ENCODE results near the gene KLF5.

KLF5 gene

GRCh38 chr13:73069206-73069805 is 10.5 kb downstream of the KLF5 start:
- H3K27ac Mint-ChIP-seq: no peak overlapping the region
- no peak overlapping the region for H3K4me3 Mint-ChIP-seq
- peaks cover 4% of the 10 kb centered on the region for H3K4me1 Mint-ChIP-seq (ENCODE audit: low read depth)
- no peaks in the 10 kb centered on the region for H3K27me3 Mint-ChIP-seq
- no peak for DNase-seq
- H3K36me3 Mint-ChIP-seq (ENCODE audit: low read depth): no peaks in the 10 kb centered on the region
- no peaks in the 10 kb centered on the region for H3K9me3 Mint-ChIP-seq

- Mint-ChIP-seq H3K9me3 (no peaks in the 10 kb centered on the region), H3K27me3 (no peaks in the 10 kb centered on the region), H3K4me1 (ENCODE audit: low read depth) (peaks cover 4% of the 10 kb centered on the region), H3K27ac (no peak overlapping the region), H3K4me3 (no peak overlapping the region), H3K36me3 (ENCODE audit: low read depth) (no peaks in the 10 kb centered on the region)
- no peak for DNase-seq
Observed at GRCh38 chr13:73070451-73071098, 11.8 kb downstream of the KLF5 start.

DNA sequence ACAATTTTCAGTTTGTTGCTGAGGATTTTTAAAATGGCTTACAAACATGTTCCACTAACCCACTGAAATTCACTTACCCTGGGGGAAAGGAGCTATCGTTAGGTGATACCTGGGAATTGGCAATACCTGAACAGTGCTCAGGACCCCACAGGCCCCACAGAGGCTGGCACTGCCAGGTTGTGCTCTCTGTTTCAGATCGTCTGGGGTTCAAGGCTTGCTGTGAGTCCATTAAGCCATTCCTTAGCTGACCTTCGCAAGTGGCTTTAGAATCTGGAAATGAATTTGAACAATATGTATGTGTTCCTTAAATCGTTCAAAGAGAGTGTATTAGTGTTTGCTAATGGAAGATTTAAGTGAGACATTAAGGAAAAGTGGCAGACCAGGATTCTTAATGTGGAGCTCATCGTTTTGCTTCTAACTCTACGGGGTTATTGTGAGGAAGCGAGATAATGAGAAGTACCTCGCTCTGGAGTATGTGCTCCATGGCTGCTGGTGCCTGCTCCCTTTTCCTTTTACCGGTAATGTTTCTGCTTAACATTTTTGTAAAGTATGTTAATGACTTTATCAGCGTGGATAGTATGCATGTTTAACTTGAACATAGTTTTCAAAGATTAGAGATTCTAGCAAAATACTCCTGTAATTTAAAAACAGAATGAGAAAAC is 13.6 kb downstream of the KLF5 start:
- Mint-ChIP-seq H3K27ac (no peak overlapping the region), H3K4me3 (no peak overlapping the region), H3K27me3 (no peaks in the 10 kb centered on the region), H3K4me1 (ENCODE audit: low read depth) (peaks cover 4% of the 10 kb centered on the region), H3K9me3 (no peaks in the 10 kb centered on the region), H3K36me3 (ENCODE audit: low read depth) (peaks cover 2% of the 10 kb centered on the region)
- no peak for DNase-seq

DNA sequence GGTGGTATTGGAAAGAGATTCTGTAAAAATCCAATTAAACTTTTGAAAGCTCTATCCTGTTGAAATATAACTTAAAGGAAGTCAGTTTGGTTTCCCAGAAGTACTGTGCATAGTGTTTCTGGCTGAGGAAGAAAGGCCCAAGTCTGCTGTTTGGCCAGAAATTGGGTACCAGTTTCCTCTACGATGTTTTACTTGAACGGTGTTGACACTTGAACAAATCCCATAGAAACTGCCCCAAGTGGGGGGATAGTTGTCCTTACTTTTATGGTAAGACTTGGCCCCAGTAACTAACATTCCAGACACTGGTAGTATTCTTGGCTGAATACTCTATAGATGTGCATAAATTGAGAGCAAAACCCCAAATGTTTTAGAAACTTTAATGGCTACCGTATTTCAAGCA is 14.2 kb downstream of the KLF5 start:
- H3K27ac Mint-ChIP-seq: no peak overlapping the region
- no peak for DNase-seq
- no peaks in the 10 kb centered on the region for H3K27me3 Mint-ChIP-seq
- H3K36me3 Mint-ChIP-seq (ENCODE audit: low read depth): peaks cover 2% of the 10 kb centered on the region
- H3K4me1 Mint-ChIP-seq (ENCODE audit: low read depth): peaks cover 4% of the 10 kb centered on the region
- no peaks in the 10 kb centered on the region for H3K9me3 Mint-ChIP-seq
- no peak overlapping the region for H3K4me3 Mint-ChIP-seq

GRCh38 chr13:73074014-73074413 is 15.2 kb downstream of the KLF5 start:
- DNase-seq: no peak
- Mint-ChIP-seq H3K27ac (no peak overlapping the region), H3K27me3 (no peaks in the 10 kb centered on the region), H3K9me3 (no peaks in the 10 kb centered on the region), H3K4me1 (ENCODE audit: low read depth) (peaks cover 4% of the 10 kb centered on the region), H3K4me3 (no peak overlapping the region), H3K36me3 (ENCODE audit: low read depth) (peaks cover 2% of the 10 kb centered on the region)

DNA sequence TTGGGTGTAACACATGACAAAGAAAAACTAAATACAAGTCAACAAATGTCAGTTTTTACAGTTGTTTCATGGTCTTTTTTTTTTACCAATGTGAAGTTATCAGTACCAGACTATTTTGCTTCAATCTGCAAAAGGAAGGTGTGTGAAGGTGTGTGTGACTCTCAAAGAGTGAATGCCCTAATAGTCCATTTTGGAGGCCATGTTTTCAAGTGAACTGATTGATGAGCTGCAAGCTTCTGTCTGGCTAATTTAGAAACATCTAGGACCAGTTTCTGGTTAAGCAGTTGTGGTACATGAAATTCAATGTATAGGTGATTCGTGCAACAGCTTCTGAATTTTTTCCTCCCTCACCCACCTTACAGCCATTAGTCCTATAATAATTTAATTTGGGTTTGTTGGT is 16.1 kb downstream of the KLF5 start:
- peaks cover 2% of the 10 kb centered on the region for H3K36me3 Mint-ChIP-seq (ENCODE audit: low read depth)
- no peaks in the 10 kb centered on the region for H3K27me3 Mint-ChIP-seq
- DNase-seq: no peak

DNA sequence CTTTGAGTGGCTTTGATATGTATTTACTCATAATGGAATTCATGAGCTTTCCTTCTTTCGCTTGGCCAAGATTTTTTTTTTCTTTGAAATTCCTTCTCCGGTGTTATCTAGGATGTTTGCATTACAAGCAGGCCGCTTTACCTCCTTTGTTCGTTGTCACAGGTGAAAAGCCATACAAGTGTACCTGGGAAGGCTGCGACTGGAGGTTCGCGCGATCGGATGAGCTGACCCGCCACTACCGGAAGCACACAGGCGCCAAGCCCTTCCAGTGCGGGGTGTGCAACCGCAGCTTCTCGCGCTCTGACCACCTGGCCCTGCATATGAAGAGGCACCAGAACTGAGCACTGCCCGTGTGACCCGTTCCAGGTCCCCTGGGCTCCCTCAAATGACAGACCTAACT is 16.7 kb downstream of the KLF5 start:
- Mint-ChIP-seq H3K4me1 (ENCODE audit: low read depth) (peaks cover 4% of the 10 kb centered on the region), H3K27ac (no peak overlapping the region), H3K4me3 (no peak overlapping the region), H3K36me3 (ENCODE audit: low read depth) (peaks cover 2% of the 10 kb centered on the region), H3K9me3 (no peaks in the 10 kb centered on the region), H3K27me3 (no peaks in the 10 kb centered on the region)
- no peak for DNase-seq

More for the DNA sequence above, 16.1 kb downstream of the KLF5 start:
- Mint-ChIP-seq H3K9me3 (no peaks in the 10 kb centered on the region), H3K27ac (no peak overlapping the region), H3K4me1 (ENCODE audit: low read depth) (peaks cover 4% of the 10 kb centered on the region), H3K4me3 (no peak overlapping the region)

GRCh38 chr13:73075954-73076353 is 17.1 kb downstream of the KLF5 start:
- Mint-ChIP-seq H3K9me3 (no peaks in the 10 kb centered on the region), H3K27ac (no peak overlapping the region), H3K27me3 (no peaks in the 10 kb centered on the region), H3K4me1 (ENCODE audit: low read depth) (peaks cover 4% of the 10 kb centered on the region), H3K4me3 (no peak overlapping the region), H3K36me3 (ENCODE audit: low read depth) (peaks cover 2% of the 10 kb centered on the region)
- DNase-seq: no peak

DNA sequence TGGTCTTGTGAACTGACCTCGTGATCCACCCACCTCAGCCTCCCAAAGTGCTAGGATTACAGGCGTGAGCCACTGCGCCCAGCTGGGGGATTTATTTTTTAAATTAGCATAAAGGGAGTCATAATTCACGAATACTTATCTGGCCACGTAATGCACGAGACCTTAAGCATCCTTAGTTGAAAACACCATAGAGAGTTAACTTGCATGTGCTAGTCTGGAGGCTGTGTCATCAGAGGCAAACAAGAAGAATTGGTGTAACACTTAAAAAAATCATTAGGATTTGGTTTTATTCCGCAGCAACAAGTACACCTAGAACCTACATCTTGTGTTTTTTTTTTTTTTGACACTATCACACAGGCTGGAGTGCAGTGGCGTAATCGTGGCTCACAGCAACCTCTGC is 19.1 kb downstream of the KLF5 start:
- H3K36me3 Mint-ChIP-seq (ENCODE audit: low read depth): peaks cover 2% of the 10 kb centered on the region
- no peaks in the 10 kb centered on the region for H3K9me3 Mint-ChIP-seq
- no peak overlapping the region for H3K27ac Mint-ChIP-seq
- H3K4me1 Mint-ChIP-seq (ENCODE audit: low read depth): peaks cover 4% of the 10 kb centered on the region
- no peak for DNase-seq
- no peaks in the 10 kb centered on the region for H3K27me3 Mint-ChIP-seq
- H3K4me3 Mint-ChIP-seq: no peak overlapping the region

- no peak for DNase-seq
- Mint-ChIP-seq H3K9me3 (no peaks in the 10 kb centered on the region), H3K4me1 (ENCODE audit: low read depth) (no peaks in the 10 kb centered on the region), H3K27me3 (no peaks in the 10 kb centered on the region), H3K27ac (no peak overlapping the region), H3K36me3 (ENCODE audit: low read depth) (peaks cover 2% of the 10 kb centered on the region), H3K4me3 (no peak overlapping the region)
Observed at GRCh38 chr13:73079359-73079758, 20.6 kb downstream of the KLF5 start.

GRCh38 chr13:73081256-73081915 is 22.6 kb downstream of the KLF5 start:
- Mint-ChIP-seq H3K9me3 (no peaks in the 10 kb centered on the region), H3K4me3 (no peak overlapping the region), H3K36me3 (ENCODE audit: low read depth) (peaks cover under 1% of the 10 kb centered on the region), H3K27me3 (no peaks in the 10 kb centered on the region), H3K27ac (no peak overlapping the region), H3K4me1 (ENCODE audit: low read depth) (no peaks in the 10 kb centered on the region)
- no peak for DNase-seq

DNA sequence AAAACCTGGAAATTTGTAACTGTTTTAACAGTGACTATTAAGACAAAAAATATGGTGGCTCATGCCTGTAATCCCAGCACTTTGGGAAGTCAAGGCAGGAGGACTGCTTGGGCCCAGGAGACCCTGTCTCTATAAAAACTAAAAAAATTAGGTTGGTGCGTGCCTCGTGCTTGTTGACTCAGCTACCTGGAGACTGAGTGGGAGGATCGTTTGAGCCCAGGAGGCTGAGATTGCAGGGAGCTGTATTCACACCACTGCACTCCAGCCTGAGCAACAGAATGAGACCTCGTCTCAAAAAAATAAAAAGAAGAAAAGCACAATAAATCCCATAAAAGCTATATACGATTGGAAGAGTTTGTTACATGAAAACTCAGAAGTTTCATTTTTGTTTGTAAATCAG is 23.7 kb downstream of the KLF5 start:
- DNase-seq: no peak
- H3K9me3 Mint-ChIP-seq: peaks cover under 1% of the 10 kb centered on the region
- H3K36me3 Mint-ChIP-seq (ENCODE audit: low read depth): no peaks in the 10 kb centered on the region
- no peaks in the 10 kb centered on the region for H3K27me3 Mint-ChIP-seq
- H3K4me3 Mint-ChIP-seq: no peak overlapping the region
- H3K4me1 Mint-ChIP-seq (ENCODE audit: low read depth): no peaks in the 10 kb centered on the region
- H3K27ac Mint-ChIP-seq: no peak overlapping the region

GRCh38 chr13:73082895-73083294 is 24.1 kb downstream of the KLF5 start:
- Mint-ChIP-seq H3K4me1 (ENCODE audit: low read depth) (no peaks in the 10 kb centered on the region), H3K36me3 (ENCODE audit: low read depth) (no peaks in the 10 kb centered on the region), H3K4me3 (no peak overlapping the region), H3K9me3 (peaks cover 2% of the 10 kb centered on the region), H3K27me3 (no peaks in the 10 kb centered on the region), H3K27ac (no peak overlapping the region)
- no peak for DNase-seq

DNA sequence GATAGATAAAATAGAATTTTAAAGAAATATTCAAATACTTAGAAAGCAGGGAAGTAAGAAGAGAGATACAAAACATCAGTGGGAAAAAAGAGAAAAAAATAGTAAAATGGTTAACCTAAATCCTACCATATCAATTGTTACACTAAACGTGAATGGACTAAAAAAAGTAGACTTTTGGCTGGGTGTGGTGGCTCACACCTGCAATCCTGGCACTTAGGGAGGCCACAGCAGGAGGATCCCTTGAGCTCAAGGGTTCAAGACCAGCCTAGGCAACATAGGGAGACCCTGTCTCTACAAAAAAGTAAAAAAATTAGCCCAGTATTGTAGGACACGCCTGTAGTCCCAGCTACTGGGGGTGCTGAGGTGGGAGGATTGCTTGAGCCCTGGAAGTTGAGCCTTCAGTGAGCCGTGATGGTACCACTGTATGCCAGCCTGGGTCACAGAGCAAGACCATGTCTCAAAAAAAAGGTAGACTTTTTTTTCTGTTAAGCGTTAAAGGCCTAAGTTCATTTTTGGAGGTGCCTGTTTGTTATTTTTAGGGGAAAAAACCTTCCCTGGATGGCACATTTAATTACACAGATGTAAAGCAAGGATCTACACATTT is 29.6 kb downstream of the KLF5 start:
- Mint-ChIP-seq H3K4me3 (no peak overlapping the region), H3K36me3 (ENCODE audit: low read depth) (no peaks in the 10 kb centered on the region), H3K4me1 (ENCODE audit: low read depth) (peaks cover 11% of the 10 kb centered on the region), H3K9me3 (peaks cover 2% of the 10 kb centered on the region), H3K27ac (no peak overlapping the region), H3K27me3 (no peaks in the 10 kb centered on the region)
- no peak for DNase-seq

Measured in activated T-cell treated with anti-CD3 and anti-CD28 coated beads, Interleukin-2, amount 50 U/mL, for 24 hours (primary cell).